OCI-LY3 (cell line): ENCODE results near the gene IRF6.

Source experiments
- H2AFZ ChIP-seq: fragments of 200-600, 300-600 bp; shearing (Covaris generic); 2 replicates; pipeline ENCODE4 v1.6.0; 2014; ENCODE audit warnings: antibody characterized with exemption, low read depth, low read length
- H3K27ac ChIP-seq: fragments of 200-600, 300-600 bp; sonication (generic); 2 replicates; pipeline ENCODE4 v1.5.1; 2014; ENCODE audit warnings: mild to moderate bottlenecking, low read length, moderate library complexity, mixed read lengths
- H3K27me3 ChIP-seq: fragments of 200-600, 300-600 bp; sonication (generic); 2 replicates; pipeline ENCODE4 v1.6.1; 2014; ENCODE audit warnings: low read depth, low read length, mixed read lengths
- H3K36me3 ChIP-seq: fragments of 200-600, 300-600 bp; sonication (generic); replicated peaks from 2 replicates; pipeline ENCODE3; 2014; ENCODE audit warnings: low read depth, low read length, mixed read lengths
- H3K4me1 ChIP-seq: fragments of 300-600, 200-600 bp; sonication (generic); 2 replicates; pipeline ENCODE4 v1.6.1; 2014; ENCODE audit warnings: low read length, mixed read lengths
- H3K4me2 ChIP-seq: fragments of 200-600, 300-600 bp; sonication (generic); 2 replicates; pipeline ENCODE4 v1.6.1; 2014; ENCODE audit warnings: low read length, mixed read lengths
- H3K4me3 ChIP-seq: fragments of 300-600, 200-600 bp; sonication (generic); 2 replicates; pipeline ENCODE4 v1.5.1; 2014; ENCODE audit warnings: antibody characterized with exemption, mild to moderate bottlenecking, low read length, moderate library complexity
- H3K79me2 ChIP-seq: fragments of 300-600, 200-600 bp; shearing (Covaris generic); 2 replicates; pipeline ENCODE4 v1.6.1; 2014; ENCODE audit warnings: mild to moderate bottlenecking, low read length, mixed read lengths
- H3K9ac ChIP-seq: fragments of 300-600, 200-600 bp; shearing (Covaris generic); 2 replicates; pipeline ENCODE4 v1.6.0; 2014; ENCODE audit warnings: mild to moderate bottlenecking, low read length, moderate library complexity
- H3K9me3 ChIP-seq: fragments of 200-600, 300-600 bp; shearing (Covaris generic); 2 replicates; pipeline ENCODE4 v1.6.1; 2014; ENCODE audit warnings: low read length, mixed read lengths; ENCODE audit not compliant: insufficient read depth
- H4K20me1 ChIP-seq: fragments of 200-600, 300-600 bp; sonication (generic); 2 replicates; pipeline ENCODE4 v1.6.1; 2016; ENCODE audit warnings: low read length, mixed read lengths; ENCODE audit not compliant: insufficient read depth
- CTCF ChIP-seq: fragments of 200-600, 300-600 bp; sonication (generic); IDR thresholded peaks from 2 replicates; pipeline ENCODE4 v1.5.1; 2014; ENCODE audit warnings: antibody characterized with exemption, low read length, low read depth
- EZH2phosphoT487 ChIP-seq: fragments of 200-600 bp; shearing (Covaris generic); IDR thresholded peaks from 2 replicates; pipeline ENCODE4 v1.6.1; 2018; ENCODE audit warnings: antibody characterized with exemption, mixed run types, low read depth

Gene IRF6

GRCh38 chr1:209769171-209769904 lies 36.6 kb downstream of the IRF6 start:
- H3K9ac ChIP-seq = no peak overlapping the region; the same call in 1 of the 2 replicates
- no peaks in the 10 kb centered on the region for H3K79me2 ChIP-seq
- H2AFZ ChIP-seq = no peak overlapping the region
- H4K20me1 ChIP-seq = no peaks in the 10 kb centered on the region
- TF ChIP-seq CTCF (no peak), EZH2phosphoT487 (no peak)
- no peaks in the 10 kb centered on the region for H3K9me3 ChIP-seq
- H3K27ac ChIP-seq = peak overlapping the region; percentile 45
- H3K4me3 ChIP-seq = peak overlapping the region; percentile 13; the same call in 1 of the 2 replicates
- peak overlapping the region; percentile 31 for H3K4me2 ChIP-seq
- no peaks in the 10 kb centered on the region for H3K27me3 ChIP-seq
- H3K36me3 ChIP-seq = peaks cover 11% of the 10 kb centered on the region
- H3K4me1 ChIP-seq = peaks cover 55% of the 10 kb centered on the region

- TF ChIP-seq EZH2phosphoT487 (no peak), CTCF (no peak)
- H3K9me3 ChIP-seq = no peaks in the 10 kb centered on the region
- peak overlapping the region; percentile 31 for H3K4me2 ChIP-seq
- no peak overlapping the region for H2AFZ ChIP-seq
- peak overlapping the region; percentile 23; the same call in 1 of the 2 replicates for H3K9ac ChIP-seq
- H3K27ac ChIP-seq = peak overlapping the region; percentile 45
- H3K4me3 ChIP-seq = peak overlapping the region; percentile 13; the same call in 1 of the 2 replicates
- no peaks in the 10 kb centered on the region for H3K27me3 ChIP-seq
- peaks cover 18% of the 10 kb centered on the region for H3K36me3 ChIP-seq
- H3K79me2 ChIP-seq = no peaks in the 10 kb centered on the region
- no peaks in the 10 kb centered on the region for H4K20me1 ChIP-seq
- H3K4me1 ChIP-seq = peaks cover 45% of the 10 kb centered on the region
Observed at GRCh38 chr1:209768354-209768774, 37.6 kb downstream of the IRF6 start.

- H3K27ac ChIP-seq = peak overlapping the region; percentile 45; the same call in 1 of the 2 replicates
- no peak overlapping the region; the same call in 1 of the 2 replicates for H3K4me3 ChIP-seq
- H4K20me1 ChIP-seq = no peaks in the 10 kb centered on the region
- no peak overlapping the region; the same call in 1 of the 2 replicates for H3K9ac ChIP-seq
- no peak overlapping the region for H2AFZ ChIP-seq
- peaks cover 24% of the 10 kb centered on the region for H3K36me3 ChIP-seq
- H3K4me2 ChIP-seq = peak overlapping the region; percentile 31; the same call in 1 of the 2 replicates
- H3K27me3 ChIP-seq = no peaks in the 10 kb centered on the region
- no peaks in the 10 kb centered on the region for H3K9me3 ChIP-seq
- H3K79me2 ChIP-seq = no peaks in the 10 kb centered on the region
- TF ChIP-seq CTCF (no peak), EZH2phosphoT487 (no peak)
- H3K4me1 ChIP-seq = peaks cover 44% of the 10 kb centered on the region
Observed at GRCh38 chr1:209767706-209768105, 38.2 kb downstream of the IRF6 start.

- no peak overlapping the region for H3K27ac ChIP-seq
- peaks cover 27% of the 10 kb centered on the region for H3K36me3 ChIP-seq
- H2AFZ ChIP-seq = no peak overlapping the region
- no peaks in the 10 kb centered on the region for H4K20me1 ChIP-seq
- no peaks in the 10 kb centered on the region for H3K79me2 ChIP-seq
- H3K9ac ChIP-seq = no peak overlapping the region
- no peaks in the 10 kb centered on the region for H3K27me3 ChIP-seq
- H3K4me3 ChIP-seq = no peak overlapping the region
- peaks cover 50% of the 10 kb centered on the region for H3K4me1 ChIP-seq
- no peak for TF ChIP-seq CTCF
- H3K9me3 ChIP-seq = no peaks in the 10 kb centered on the region
- H3K4me2 ChIP-seq = no peak overlapping the region
Observed at GRCh38 chr1:209767096-209767495, 38.8 kb downstream of the IRF6 start.
